ENCODE results near the gene BPIFB2. TPM values are rescaled to one million over a fixed set of nuclear protein-coding genes. Genes with fewer than 3 reads are reported as not detected.

BPIFB2 gene
- polyA plus RNA-seq, 3 donors: not detected

GRCh38 chr20:32978009-32978335 is 29.5 kb upstream of the BPIFB2 start:
- WGBS (ENCODE audit: insufficient coverage): 94% methylated on average over 7 of the region's 7 CpGs
- DNase-seq: no peak
- Histone ChIP-seq H3K9me3 (replicated peaks in 1 of 2; ENCODE audit: control insufficient read depth in 1 of 2, insufficient read depth in 1 of 2, low read length in 2 of 2) (peaks cover 0 to 6% of the 10 kb centered on the region in 2 donors), H3K27ac (ENCODE audit: low read depth in 1 of 2, low read length in 2 of 2) (no peak overlapping the region), H2AFZ (ENCODE audit: insufficient read depth, low read depth, low read length, poor library complexity, severe bottlenecking) (no peak overlapping the region), H3K79me2 (ENCODE audit: insufficient read depth, low read length) (no peaks in the 10 kb centered on the region), H3K4me1 (ENCODE audit: control insufficient read depth in 1 of 2, insufficient read depth in 2 of 2, low read length in 2 of 2) (no peaks in the 10 kb centered on the region), H3K4me2 (replicated peaks; ENCODE audit: extremely low read depth, low read length, poor library complexity, severe bottlenecking) (no peak overlapping the region), H3K9ac (ENCODE audit: insufficient read depth, low read length, poor library complexity, severe bottlenecking) (no peak overlapping the region), H3K27me3 (ENCODE audit: control insufficient read depth in 2 of 2, insufficient read depth in 2 of 2, low read length in 2 of 2) (no peaks in the 10 kb centered on the region), H4K20me1 (ENCODE audit: insufficient read depth, low read length) (no peaks in the 10 kb centered on the region), H3K4me3 (replicated peaks in 1 of 3; ENCODE audit: low read depth in 2 of 3, low read length in 3 of 3) (no peak overlapping the region), H3K36me3 (replicated peaks in 1 of 2; ENCODE audit: control insufficient read depth in 1 of 2, insufficient read depth in 2 of 2, low read length in 2 of 2) (no peaks in the 10 kb centered on the region)
- peaks cover 0 to 2% (median 0%) of the 10 kb centered on the region in 3 donors for H3K27me3 Mint-ChIP-seq (ENCODE audit: low read depth in 3 of 3)
- TF ChIP-seq CTCF (IDR thresholded peaks at IDR 0.05): no peak
- intact Hi-C loops (cut with micrococcal nuclease): no loop called here
- no peak overlapping the region for H3K27ac Mint-ChIP-seq
- no peaks in the 10 kb centered on the region for H3K4me1 Mint-ChIP-seq
- no peaks in the 10 kb centered on the region for H3K36me3 Mint-ChIP-seq
- H3K4me3 Mint-ChIP-seq: no peak overlapping the region
- peaks cover 0 to 15% (median 3%) of the 10 kb centered on the region in 7 donors for H3K9me3 Mint-ChIP-seq

GRCh38 chr20:32979201-32979998 is 28.1 kb upstream of the BPIFB2 start:
- Histone ChIP-seq H3K9me3 (replicated peaks in 1 of 2; ENCODE audit: control insufficient read depth in 1 of 2, insufficient read depth in 1 of 2, low read length in 2 of 2) (peaks cover 0 to 6% of the 10 kb centered on the region in 2 donors), H3K27me3 (ENCODE audit: control insufficient read depth in 2 of 2, insufficient read depth in 2 of 2, low read length in 2 of 2) (no peaks in the 10 kb centered on the region), H3K9ac (ENCODE audit: insufficient read depth, low read length, poor library complexity, severe bottlenecking) (no peak overlapping the region), H3K4me3 (replicated peaks in 1 of 3; ENCODE audit: low read depth in 2 of 3, low read length in 3 of 3) (no peak overlapping the region), H3K27ac (ENCODE audit: low read depth in 1 of 2, low read length in 2 of 2) (no peak overlapping the region), H3K4me1 (ENCODE audit: control insufficient read depth in 1 of 2, insufficient read depth in 2 of 2, low read length in 2 of 2) (no peaks in the 10 kb centered on the region), H3K4me2 (replicated peaks; ENCODE audit: extremely low read depth, low read length, poor library complexity, severe bottlenecking) (no peak overlapping the region), H3K36me3 (replicated peaks in 1 of 2; ENCODE audit: control insufficient read depth in 1 of 2, insufficient read depth in 2 of 2, low read length in 2 of 2) (no peaks in the 10 kb centered on the region), H4K20me1 (ENCODE audit: insufficient read depth, low read length) (no peaks in the 10 kb centered on the region), H3K79me2 (ENCODE audit: insufficient read depth, low read length) (no peaks in the 10 kb centered on the region), H2AFZ (ENCODE audit: insufficient read depth, low read depth, low read length, poor library complexity, severe bottlenecking) (no peak overlapping the region)
- no peak for DNase-seq
- Mint-ChIP-seq H3K27ac (no peak overlapping the region), H3K9me3 (peaks cover 0 to 15% (median 3%) of the 10 kb centered on the region in 7 donors), H3K4me3 (no peak overlapping the region), H3K4me1 (no peaks in the 10 kb centered on the region), H3K36me3 (no peaks in the 10 kb centered on the region), H3K27me3 (ENCODE audit: low read depth in 3 of 3) (peaks cover 1 to 2% (median 1%) of the 10 kb centered on the region in 3 donors)
- WGBS (ENCODE audit: insufficient coverage): 98% methylated on average over 6 of the region's 9 CpGs
- no peak for TF ChIP-seq CTCF (IDR thresholded peaks at IDR 0.05)
- intact Hi-C loops (cut with micrococcal nuclease): no loop called here

Measured in CD14-positive monocyte (primary cell).